ENCODE results near the gene SDK1.
"Not testable (repeated sequence)": the region's sequence is repeated elsewhere in the genome, so short reads cannot be mapped to it uniquely, and the experiment has no call there.

The SDK1 gene

DNA sequence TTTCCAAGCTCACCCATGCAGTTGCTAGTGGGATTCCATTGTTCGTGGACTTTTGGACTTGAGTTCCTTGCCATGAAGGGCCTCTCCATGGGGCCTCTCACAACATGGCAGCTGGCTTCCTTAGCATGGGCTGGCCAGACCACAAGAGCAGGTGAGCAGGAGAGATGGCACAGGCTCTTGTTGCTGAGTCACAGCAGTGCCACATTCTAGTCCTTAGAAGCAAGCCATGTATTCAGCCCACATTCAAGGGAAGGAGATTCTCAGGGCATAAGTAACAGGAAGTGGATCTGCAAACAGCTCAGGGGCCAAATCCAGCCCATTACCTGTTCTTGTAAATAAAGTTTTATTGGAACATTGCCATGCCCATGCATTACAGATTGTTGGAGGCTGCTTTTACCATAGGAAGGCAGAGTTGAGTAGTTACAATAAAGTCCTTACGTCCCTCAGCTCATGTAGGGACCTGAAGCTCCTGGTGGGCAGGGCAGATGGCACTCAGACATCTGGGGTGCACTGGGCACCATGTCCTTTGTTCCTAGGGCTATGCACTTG, 899.6 kb downstream of the SDK1 start:
- no peak for DNase-seq

DNA sequence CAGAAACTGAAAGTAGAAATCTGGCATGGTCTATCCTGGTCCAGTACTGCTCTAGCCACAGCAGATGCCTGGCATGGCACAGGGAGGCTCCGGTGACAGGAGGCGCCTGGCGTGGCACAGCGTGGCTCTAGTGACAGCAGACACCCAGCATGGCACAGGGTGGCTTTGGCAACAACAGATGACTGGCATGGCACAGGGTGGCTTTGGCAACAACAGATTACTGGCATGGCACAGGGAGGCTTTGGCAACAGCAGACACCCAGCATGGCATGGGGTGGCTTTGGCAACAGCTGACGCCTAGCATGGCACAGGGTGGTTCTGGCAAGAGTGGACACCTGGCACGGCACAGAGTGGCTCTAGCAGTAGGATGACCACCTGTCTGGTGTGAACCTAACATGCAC, 900.5 kb downstream of the SDK1 start:
- no peak for DNase-seq

DNA sequence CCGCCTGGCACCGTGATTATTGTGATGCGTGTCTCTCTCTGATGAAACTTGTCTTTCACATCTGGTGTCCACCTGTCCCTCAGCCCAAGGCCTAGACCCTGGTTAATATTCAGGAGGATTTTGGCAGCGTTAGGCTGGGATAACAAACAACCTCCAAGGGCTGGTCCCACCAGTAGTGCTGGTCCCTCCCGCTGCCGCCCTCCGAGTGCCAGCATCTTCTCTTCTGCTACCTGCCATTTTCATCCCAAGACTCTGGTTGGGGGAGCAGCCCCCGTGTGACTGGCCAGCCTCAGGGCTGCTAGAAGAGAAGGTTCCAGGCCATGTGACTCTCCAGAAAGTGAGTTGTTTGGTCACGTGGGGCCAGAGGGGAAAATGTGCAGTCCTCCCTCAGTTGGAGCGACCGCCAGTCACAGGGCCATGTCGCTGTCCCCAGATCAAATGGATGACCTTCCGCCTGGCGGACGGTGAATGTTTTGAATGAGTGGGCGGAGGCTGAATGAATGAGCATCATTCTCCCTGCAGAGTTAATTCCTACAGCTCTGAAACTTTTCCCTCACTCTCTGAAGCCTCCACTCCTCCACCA, 901.2 kb downstream of the SDK1 start:
- no peak for DNase-seq

DNA sequence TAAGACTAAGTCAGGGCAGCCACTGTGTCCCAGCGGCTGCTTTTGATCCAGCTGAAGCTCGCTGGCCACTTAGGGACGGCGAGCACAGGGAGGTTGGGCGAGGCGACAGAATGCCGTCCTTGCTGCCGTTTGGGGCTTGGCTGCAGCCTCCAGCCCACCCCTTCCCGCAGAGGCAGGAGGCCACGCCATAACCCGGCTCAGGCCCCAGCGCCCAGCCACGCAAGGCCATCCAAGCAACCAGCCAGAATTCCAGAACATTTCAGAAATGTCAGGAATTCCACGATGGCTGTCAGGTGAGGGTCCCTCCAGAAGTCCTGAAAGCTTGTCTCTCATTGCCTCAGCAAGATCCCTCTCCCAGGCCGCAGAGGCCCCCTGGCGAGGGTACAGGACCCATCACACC, 901.9 kb downstream of the SDK1 start:
- no peak for DNase-seq

DNA sequence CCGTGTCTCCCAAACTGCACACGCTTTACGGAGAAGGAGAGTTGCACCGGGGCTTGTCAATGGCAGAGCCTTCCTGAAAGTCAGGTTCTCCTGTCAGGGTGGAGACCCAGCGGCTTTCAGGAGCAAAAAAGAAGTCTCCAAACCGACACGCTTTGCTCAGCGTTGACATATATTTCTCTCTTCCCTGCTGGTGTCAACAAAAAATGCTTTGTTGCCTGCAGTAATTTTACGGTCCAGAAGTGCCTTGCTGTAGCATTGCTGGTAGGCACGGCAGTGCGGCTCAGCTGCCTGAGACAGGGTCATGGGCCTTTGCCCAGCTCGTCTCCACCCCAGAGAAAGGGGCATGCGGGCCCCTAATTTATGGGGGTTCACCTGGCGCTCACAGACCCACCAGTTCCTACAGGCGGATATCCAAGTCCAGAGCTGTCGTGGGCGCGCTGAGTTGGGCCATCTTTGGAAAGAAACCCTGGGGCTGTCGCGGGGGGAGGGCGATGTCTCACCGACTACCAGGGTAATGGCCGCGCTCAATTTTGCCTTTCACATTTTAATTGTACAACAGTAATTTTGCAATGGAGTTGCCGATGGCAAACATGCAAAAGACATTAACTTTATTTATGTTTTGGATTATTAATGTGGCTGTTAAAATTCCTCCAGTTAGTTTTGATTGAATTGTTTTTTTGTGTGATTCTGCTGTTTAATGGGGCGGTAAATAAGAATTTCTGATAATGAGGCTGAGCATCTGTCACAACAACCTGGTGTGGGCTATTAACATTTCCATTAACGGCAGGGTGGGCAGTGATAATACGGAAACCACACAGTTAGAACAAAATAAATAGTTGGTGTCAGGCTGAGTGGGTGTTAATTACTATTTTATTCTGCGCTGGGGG, 902.8 kb downstream of the SDK1 start:
- DNase-seq, result no peak

DNA sequence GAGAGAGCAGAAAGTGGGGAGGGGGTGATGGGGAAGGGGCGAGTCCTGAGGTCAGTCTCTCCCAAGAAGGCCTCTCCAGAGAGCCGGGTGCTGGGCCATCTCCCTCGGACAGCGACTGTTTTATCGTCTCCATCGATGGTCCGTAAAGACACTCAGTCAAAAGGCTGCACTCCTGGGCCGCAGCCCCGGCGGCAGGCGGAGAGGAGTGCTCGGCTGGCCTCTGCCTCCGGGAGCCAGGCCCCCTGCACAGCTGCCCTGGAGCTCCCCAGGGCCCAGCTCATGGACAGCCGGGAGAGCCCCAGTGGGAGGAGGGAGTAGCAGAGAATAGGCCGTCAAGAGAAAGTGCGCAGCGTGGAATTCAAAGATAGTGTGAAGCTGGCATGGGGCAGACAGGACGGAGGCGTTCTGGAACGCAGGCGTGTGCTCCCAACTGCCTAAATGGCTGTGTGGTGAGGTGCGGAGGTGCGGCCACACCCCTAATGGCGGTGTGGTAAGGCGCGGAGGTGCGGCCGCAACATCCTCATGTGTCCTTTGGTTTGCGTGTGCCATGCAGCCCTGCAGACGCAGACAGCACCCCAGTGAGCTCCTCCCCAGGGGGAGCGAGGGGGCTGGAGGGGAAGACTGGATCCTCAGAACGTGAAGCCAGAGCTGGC, 903.6 kb downstream of the SDK1 start:
- DNase-seq, result no peak

DNA sequence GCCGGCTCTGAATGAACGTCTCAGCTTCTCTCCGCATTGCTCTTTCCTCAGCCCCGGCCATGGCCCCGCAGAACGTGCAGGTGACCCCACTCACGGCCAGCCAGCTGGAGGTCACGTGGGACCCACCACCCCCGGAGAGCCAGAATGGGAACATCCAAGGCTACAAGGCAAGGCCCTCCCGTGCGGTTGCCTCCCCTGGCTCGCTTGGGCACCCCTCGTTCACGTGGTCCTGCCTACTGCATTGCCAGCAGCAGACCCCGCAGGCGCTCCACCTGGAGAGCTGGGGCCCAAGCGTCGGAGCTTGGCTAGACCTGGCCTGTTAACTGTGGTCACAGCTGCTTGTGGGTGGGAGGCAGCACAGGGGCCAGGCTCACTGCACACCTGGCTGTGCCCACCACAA, 904.8 kb downstream of the SDK1 start:
- no peak for DNase-seq

DNA sequence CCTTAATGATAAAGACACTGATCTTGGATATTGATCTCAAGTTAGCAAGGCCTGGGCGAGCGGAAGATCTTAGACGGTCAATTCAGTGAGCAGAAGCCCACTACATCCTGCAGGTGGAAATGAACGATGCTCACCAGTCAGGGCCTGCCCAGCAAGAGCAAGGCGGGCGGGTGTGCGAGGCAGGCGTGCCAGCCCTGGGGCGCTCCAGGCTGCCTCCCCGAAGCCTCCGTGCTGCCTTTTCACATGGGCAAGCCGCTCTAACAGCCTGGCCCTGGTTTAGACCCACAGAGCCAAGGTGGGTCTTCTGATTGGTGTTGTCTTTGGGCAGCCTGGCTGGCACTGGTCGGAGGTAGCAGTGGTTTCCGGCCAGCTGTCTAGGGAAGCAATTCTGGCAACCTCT, 906.0 kb downstream of the SDK1 start:
- DNase-seq, result no peak

DNA sequence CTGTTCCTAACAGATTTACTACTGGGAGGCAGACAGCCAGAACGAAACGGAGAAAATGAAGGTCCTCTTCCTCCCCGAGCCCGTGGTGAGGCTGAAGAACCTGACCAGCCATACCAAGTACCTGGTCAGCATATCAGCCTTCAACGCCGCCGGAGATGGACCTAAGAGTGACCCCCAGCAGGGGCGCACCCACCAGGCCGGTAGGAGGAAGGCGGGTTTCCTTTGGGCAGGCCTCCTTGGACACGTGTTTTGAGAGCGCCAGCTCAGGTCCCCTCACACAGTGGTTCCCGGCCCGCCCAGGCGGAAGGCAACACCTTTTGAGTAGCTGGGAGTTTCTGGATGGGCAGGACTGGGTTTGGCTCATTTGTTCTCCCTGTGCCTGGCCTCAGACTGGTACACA, 907.0 kb downstream of the SDK1 start:
- no peak for DNase-seq

DNA sequence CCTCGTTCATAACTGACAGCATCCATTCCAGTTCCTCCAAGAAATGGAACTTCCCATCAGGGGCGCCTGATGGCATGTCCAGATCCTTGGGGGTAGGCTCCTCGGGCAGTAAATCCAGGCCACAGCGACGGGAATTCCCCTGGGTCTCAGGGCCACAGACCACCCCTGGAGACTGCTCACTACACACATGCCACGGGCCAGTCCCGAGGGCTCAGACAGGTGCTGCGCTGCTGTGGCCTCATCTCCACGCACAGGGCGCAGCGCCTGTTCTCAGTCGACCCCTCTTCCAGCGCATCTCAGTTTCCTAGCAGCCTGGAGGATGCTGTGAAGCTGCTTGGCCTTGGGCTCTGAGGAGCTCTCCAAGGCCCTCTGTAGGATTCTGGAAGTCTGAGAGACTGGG, 907.5 kb downstream of the SDK1 start:
- no peak for DNase-seq

DNA sequence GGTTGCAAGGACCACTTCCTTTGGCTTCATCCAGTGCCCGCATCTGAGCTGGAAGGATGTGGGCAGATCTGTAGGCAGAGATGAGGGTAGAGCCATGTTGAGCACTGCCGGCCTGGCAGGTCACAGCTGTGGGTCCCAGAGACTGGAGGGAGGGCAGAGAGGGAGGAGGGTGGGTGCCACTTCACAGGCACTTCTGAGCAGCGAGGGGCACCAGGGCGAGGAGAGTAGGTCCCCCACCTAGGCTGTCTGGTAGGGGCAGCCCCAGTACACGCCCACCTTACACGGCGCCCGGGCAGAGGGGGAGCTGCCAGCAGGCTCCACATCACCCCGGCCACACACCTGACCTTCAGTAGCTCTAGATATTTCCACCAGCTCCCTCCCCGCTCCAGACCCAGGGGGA, 908.1 kb downstream of the SDK1 start:
- no peak for DNase-seq

DNA sequence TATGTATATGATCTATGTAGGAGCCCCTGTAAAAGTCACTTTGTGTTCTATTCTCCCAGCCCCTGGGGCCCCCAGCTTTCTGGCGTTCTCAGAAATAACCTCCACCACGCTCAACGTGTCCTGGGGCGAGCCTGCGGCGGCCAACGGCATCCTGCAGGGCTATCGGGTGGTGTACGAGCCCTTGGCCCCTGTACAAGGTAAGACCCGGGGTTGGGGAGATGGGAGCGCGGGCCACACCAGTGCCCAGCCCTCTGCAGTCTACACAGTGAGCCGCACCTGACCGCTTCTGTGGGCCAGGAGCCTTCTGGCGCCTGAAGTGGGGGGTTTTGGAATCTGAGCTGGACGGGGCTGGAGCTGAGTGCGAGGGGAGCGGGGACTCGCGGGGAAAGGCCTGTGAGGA, 908.9 kb downstream of the SDK1 start:
- no peak for DNase-seq

DNA sequence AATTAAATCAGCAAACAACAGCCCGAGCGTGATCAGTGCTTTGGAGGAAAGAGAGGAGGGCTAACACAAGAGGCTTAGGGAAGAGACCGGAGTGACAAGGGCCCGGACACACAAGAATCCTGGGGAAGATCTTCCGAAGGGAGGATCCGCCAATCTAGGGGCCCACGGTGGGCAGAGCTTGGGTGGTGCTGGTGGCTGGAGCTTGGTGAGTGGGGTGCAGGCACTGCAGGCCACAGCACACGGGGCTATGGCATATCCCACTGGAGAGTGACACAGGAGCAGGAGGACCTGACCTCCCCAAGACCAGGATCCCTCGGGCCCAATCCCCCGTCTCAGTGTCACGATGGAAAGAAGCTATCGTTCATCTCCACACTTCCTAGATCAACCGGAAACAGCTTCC, 909.8 kb downstream of the SDK1 start:
- no peak for DNase-seq

DNA sequence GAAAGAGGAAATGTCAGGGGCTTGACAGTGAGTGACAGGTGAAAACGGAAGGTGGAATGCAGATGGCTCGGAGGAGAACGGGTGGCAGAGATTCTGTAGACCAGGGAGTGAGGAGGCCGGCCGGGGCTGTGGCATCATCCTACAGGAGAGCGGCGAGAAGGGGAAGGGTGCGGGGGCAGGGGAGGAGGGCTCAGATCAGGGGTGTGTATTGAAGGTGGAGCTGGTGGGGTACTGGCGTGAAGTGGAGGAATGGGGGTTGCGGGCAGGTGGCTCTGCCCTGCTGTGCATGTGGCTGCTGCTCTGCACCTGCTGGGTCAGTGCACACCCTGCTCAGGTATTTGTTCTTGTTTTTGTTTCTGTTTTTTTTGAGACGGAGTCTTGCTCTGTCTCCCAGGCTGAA, 910.2 kb downstream of the SDK1 start:
- no peak for DNase-seq

DNA sequence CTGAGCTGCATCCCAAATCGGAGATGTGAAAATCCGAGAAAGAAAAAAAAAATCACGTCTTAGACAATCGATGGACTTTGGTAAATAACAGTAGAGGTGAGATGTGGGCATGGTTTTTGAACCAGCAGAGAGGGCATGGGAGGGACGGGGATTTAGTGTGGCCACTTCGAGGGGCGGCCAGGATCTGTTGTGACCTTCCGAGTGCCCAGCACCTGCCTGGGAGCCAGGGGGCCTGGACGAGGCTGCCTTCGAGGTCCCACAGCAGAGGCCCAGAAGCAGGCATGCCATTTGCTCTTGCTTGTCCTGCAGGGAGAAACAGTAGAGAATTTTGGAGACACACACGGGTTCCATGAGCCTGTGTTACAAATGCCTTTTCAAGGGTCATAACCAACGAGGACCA, 911.3 kb downstream of the SDK1 start:
- no peak for DNase-seq

DNA sequence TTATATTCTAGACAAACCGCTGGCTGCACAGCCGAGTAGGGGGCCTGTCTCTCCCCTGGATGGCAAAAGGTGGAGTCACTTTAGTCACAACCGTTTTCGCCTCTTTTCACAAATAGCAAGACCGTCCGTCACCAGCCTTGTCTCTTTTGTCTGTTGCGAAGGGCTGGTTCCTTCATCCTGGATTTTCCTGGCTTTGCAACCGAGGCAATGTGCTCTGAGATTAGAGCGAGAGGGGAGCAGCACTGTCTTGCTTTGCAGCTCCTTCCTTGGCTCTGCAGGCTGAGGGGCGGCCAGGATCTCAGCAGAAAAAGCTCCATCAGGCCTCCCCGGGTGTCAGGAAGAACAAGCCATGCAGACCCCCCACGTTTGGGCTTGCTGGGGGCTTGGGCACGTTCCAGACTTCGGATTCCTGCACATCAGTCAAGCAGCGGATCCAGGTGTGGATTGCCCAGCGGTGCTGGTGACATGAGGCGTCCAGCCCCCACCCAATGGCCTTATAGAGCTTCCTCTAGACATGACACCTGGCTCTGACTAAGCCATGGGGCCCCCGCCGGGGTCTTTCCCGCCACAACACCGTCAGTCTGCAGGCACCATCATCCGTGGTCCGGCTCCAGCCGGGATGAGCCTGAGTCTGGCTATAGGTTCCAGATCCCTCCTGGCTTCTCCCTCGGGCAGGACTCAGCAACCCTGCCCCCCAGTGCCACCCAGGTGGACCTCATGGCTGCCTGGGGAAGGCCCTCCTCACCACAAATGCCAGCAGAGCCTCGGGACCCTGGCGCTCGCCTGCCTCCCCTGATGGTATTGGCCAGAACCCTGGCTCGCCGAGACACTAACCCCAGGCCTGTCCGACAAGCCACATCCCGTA, 913.5 kb downstream of the SDK1 start:
- no peak for DNase-seq

DNA sequence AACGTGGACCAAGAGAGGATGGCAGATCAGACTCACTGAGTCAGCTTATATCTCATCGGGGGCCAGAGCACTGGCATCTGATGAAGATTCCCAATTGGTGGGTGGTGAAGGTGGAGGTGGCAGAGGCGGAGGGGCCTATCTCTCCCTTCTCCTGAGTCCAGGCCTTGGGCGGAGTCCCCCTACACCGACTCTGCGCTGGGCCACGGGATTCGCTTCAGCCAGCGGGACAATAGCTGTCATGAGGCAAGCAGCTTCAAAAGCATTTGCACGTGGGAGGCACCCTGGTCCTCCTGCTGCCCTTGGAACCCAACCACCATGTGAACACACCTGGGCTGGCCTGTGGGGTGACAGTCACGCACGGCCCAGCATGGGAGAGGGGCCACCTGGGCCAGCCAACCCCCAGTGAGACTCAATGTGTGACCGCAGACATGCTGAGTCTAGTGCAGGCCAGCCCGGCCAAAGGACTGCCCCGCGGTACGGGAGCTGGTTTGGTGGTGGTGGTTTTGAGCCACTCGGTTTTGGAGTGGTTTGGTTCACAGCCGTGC, 914.2 kb downstream of the SDK1 start:
- DNase-seq, result no peak

DNA sequence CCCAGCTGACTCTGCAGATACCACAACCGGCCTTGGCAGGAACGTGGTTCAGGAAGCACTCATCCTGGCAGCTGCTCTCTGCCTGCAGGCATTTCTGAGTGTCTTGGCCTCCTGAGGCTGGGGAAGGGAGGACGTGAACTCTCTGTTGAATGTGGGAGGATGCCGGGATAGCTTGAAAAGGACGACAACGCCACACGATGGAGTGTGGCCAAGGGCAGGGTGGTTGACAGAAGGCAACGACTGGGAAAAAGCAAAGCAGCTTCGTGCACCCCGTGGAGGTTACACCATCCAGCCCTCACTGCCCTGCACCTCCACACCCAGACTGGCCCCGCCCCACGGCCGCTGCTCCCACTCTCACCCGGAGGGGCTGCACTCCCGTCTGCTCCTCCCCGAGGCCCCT, 915.0 kb downstream of the SDK1 start:
- no peak for DNase-seq

DNA sequence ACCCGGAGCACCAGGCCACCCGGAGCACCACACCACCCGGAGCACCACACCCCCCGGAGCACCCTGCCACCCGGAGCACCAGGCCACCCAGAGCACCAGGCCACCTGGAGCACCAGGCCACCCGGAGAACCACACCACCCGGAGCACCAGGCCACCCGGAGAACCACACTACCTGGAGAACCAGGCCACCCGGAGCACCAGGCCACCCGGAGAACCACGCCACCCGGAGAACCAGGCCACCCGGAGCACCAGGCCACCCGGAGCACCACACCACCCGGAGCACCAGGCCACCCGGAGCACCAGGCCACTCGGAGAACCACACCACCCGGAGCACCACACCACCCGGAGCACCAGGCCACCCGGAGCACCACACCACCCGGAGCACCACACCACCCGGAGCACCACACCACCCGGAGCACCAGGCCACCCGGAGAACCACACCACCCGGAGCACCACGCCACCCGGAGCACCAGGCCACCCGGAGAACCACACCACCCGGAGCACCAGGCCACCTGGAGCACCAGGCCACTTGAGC, 916.1 kb downstream of the SDK1 start:
- DNase-seq, result not testable (repeated sequence)

DNA sequence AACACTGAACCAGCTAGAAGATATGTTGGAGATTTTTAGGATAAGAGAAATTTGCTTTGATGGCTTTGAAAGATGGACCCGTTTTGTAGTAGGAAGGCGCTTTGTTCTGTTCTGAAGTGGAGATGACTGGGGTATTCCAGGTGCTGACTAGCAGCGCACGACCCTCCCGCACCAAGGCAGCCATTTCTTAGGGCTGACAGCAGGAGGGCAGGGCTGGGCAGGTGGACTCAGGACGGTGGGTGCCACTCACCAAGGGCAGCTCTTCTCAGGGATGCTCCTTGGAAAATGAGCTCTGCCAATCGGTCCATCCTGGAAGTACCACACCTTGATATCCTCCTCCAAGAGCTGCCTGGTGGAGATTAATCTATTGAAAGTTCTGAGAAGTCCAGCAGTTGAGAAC, 917.4 kb downstream of the SDK1 start:
- no peak for DNase-seq

DNA sequence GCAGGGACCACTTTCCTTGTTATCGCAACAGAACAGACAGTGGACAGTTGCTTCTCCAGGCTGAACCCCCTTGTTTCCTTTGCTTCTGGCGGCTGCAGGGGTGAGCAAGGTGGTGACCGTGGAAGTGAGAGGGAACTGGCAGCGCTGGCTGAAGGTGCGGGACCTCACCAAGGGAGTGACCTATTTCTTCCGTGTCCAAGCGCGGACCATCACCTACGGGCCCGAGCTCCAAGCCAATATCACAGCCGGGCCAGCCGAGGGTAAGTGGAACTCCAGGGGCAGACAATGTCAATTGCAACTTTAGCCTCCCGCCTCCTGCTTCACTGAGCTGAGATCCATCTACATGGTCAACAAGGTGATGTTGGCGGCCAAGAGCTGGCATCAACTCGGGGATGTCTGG, 919.0 kb downstream of the SDK1 start:
- no peak for DNase-seq

DNA sequence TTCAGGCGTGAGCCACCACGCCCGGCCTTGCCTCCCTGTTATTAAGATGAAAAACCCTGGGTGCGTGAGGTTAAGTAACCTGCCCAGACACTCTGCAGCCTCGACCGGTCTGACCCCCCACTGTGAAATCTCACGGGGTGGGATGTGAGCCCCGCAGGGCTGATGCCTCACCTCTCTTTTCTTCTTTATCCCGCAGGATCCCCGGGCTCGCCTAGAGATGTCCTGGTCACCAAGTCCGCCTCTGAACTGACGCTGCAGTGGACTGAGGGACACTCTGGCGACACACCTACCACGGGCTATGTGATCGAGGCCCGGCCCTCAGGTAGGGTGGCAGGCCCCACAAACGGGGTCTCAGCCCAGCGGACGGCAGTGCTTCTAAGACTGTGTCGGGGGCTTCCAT, 920.0 kb downstream of the SDK1 start:
- no peak for DNase-seq
